Measurements from ENCODE around the gene ABCA4.

Gene ABCA4

GRCh38 chr1:94144836-94145235 is 23.9 kb upstream of the ABCA4 start:
- TF ChIP-seq, protein P1, sequence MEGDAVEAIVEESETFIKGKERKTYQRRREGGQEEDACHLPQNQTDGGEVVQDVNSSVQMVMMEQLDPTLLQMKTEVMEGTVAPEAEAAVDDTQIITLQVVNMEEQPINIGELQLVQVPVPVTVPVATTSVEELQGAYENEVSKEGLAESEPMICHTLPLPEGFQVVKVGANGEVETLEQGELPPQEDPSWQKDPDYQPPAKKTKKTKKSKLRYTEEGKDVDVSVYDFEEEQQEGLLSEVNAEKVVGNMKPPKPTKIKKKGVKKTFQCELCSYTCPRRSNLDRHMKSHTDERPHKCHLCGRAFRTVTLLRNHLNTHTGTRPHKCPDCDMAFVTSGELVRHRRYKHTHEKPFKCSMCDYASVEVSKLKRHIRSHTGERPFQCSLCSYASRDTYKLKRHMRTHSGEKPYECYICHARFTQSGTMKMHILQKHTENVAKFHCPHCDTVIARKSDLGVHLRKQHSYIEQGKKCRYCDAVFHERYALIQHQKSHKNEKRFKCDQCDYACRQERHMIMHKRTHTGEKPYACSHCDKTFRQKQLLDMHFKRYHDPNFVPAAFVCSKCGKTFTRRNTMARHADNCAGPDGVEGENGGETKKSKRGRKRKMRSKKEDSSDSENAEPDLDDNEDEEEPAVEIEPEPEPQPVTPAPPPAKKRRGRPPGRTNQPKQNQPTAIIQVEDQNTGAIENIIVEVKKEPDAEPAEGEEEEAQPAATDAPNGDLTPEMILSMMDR (IDR thresholded peaks at IDR 0.05): no peak

GRCh38 chr1:94143809-94144176 is 22.8 kb upstream of the ABCA4 start:
- TF ChIP-seq, protein P1 (IDR thresholded peaks at IDR 0.05): no peak

- TF ChIP-seq, protein P1 (IDR thresholded peaks at IDR 0.05): no peak
Measured at GRCh38 chr1:94143173-94143808, 22.3 kb upstream of the ABCA4 start.

DNA sequence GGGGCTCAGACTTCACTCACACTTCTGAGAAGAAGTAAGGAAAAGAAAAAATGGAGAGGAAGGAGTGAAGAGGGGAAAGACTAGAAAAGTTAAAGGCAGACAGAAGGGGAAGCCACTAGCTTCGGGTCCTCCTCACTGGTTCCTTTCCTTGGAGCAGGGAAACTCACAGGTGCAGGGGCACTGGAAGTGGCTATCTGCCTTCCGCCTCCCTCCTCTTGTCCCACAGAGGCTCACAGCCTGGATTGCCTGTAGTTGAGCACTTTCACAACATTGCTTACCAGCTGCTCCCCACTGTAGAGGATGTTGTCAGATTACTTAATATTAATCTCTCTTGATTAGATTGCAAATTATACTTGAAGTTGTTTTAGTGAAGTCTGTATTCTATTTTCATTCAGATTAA is 21.6 kb upstream of the ABCA4 start:
- TF ChIP-seq, protein P1 (IDR thresholded peaks at IDR 0.05): no peak

DNA sequence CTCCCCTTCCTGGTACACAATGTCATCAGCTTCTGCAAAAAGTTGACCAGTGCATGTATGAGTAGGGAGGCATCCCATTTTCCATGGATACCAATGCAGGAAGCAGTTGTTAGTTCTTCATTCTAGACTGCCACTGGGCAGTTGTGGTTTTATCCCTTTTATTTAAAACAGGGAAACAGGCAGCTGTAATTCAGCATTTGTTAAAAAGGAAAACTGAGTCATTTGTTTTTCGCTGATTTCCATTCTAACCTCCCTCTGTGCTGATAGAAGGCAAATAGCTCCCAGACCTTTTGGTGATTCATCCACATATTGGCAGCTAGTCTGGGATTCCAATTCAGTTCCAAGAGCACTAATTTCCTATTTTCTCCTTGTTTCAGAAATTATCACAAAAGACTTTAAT is 21.1 kb upstream of the ABCA4 start:
- TF ChIP-seq, protein P1 (IDR thresholded peaks at IDR 0.05): no peak

DNA sequence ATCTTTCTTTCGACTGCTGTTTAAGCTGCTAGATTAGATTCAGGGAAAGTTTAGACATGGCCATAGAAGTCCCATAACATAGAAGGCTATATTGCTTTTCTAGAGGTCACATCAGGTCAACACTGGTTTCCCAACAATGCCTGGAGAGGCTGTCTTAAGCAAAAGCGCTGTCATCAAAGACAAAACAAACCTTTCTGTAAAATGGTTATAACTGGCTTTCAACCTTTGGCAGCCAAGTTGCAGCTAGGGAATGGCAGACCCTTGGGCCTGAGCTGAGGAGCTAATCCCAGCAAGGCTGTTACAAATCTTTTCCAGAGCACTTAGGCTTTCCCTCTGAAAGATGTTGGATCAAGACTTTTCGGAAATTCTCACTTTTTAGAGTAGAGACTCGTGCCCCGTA is 11.2 kb upstream of the ABCA4 start:
- TF ChIP-seq, protein P1 (IDR thresholded peaks at IDR 0.05): no peak

DNA sequence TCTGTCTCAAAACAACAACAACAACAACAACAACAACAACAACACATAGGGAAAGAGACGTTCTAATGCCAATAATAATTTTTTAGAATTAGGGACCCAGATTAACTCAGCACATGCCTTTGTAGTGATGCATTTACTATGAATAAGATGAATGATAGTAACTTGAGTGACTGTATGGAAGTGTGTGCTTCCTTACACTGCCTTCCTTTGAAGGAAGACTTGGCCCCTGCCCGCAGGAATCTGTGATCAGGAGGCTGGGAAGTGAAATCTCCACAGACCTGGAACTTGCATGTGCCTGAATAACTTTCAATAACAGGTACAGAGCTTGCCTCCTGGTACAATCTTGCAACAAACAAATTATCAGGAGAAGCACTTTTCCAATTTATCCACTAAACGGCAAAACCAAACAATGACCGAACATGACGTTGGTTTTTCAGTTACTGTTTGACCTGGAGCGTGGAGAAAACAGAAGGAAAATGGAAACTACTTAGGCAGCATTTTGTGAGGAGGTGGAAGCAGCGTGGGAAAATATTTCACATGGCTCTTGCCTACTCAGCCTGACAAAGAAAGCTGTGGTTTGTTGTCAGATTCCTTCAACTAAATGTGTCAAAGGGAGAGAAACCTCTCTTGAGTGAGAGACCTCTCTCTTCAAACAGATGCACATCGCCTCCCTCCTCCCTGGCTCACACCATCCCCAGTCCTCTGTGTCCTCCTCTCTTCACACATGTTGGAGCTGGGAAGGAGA is 10.1 kb upstream of the ABCA4 start:
- TF ChIP-seq, protein P1 (IDR thresholded peaks at IDR 0.05): no peak
